GM23338 (cell line): ENCODE data around the gene LRBA.

Source experiments
- CREB1 ChIP-seq: fragments of 250-450 bp; sonication (Bioruptor Pico); IDR thresholded peaks from 2 replicates; pipeline ENCODE4 v1.5.0; 2020; ENCODE audit warnings: low read depth, mild to moderate bottlenecking, moderate library complexity
- CTCF ChIP-seq, 2 experiments: fragments of 200-600 bp in 1 of 2; sonication (generic) in 1 of 2; conservative IDR thresholded peaks; 2 replicates each; pipeline versions ENCODE4 v1.5.1 to v1.6.1; 2016 to 2017; ENCODE audit warnings: antibody characterized with exemption in 2 of 2, low read depth in 2 of 2, mild to moderate bottlenecking in 2 of 2, moderate library complexity in 1 of 2
- EZH2 ChIP-seq: fragments of 200-600 bp; sonication (generic); IDR thresholded peaks from one replicate; pipeline ENCODE4 v1.8.0; 2017; ENCODE audit warnings: antibody characterized with exemption, mild to moderate bottlenecking, low read depth; ENCODE audit not compliant: unreplicated experiment
- EZH2phosphoT487 ChIP-seq: fragments of 200-600 bp; sonication (generic); IDR thresholded peaks from one replicate; pipeline ENCODE4 v1.8.1; 2018; ENCODE audit warnings: antibody characterized with exemption; ENCODE audit not compliant: unreplicated experiment
- JUNB ChIP-seq: IDR thresholded peaks from one replicate; pipeline ENCODE4 v1.6.1; 2016; ENCODE audit warnings: antibody characterized with exemption; ENCODE audit not compliant: unreplicated experiment
- POLR2AphosphoS5 ChIP-seq: IDR thresholded peaks from 2 replicates; pipeline ENCODE4 v1.6.1; 2016; ENCODE audit warnings: antibody characterized with exemption, low read depth
- REST ChIP-seq: IDR thresholded peaks from one replicate; pipeline ENCODE4 v1.6.1; 2018; ENCODE audit warnings: antibody characterized with exemption; ENCODE audit not compliant: unreplicated experiment
- ZNF114 ChIP-seq: fragments of 250-450 bp; sonication (Bioruptor Pico); IDR thresholded peaks from 2 replicates; pipeline ENCODE4 v1.5.0; 2020; ENCODE audit warnings: mild to moderate bottlenecking, moderate library complexity
- ZNF462 ChIP-seq: fragments of 250-450 bp; sonication (Bioruptor Pico); IDR thresholded peaks from 2 replicates; pipeline ENCODE4 v1.5.0; 2020; ENCODE audit warnings: mild to moderate bottlenecking, moderate library complexity

- no peak for TF ChIP-seq CTCF (conservative IDR thresholded peaks at IDR 0.05; ENCODE audit: low read depth in 2 of 2)
- TF ChIP-seq POLR2AphosphoS5: no peak
- TF ChIP-seq JUNB: no peak
- no peak for TF ChIP-seq REST
- TF ChIP-seq EZH2: no peak
- no peak for TF ChIP-seq ZNF114 (CRISPR knock-in tag)
- no peak for TF ChIP-seq EZH2phosphoT487
- no peak for TF ChIP-seq CREB1 (CRISPR knock-in tag)
- TF ChIP-seq ZNF462 (CRISPR knock-in tag): no peak
Measured at GRCh38 chr4:150315691-150316090, 699.4 kb downstream of the LRBA start.
